HG03060 (cell line): ENCODE results near the gene GBGT1.

Source experiments
- ATAC-seq: cut with Tn5 transposase; IDR thresholded peaks from one replicate; pipeline ENCODE4 v1.9.1; 2021; ENCODE audit warnings: low read depth, moderate number of reproducible peaks; ENCODE audit not compliant: unreplicated experiment

GBGT1 gene

GRCh38 chr9:133166392-133166791, 2.7 kb upstream of the GBGT1 start:
- ATAC-seq: no peak

- no peak for ATAC-seq
Observed at GRCh38 chr9:133165452-133165730, 1.7 kb upstream of the GBGT1 start.

GRCh38 chr9:133164191-133164590, 477 bp upstream of the GBGT1 start:
- no peak for ATAC-seq

- ATAC-seq: no peak
Observed at GRCh38 chr9:133162861-133163503, 732 bp downstream of the GBGT1 start.

- ATAC-seq: no peak
Observed at GRCh38 chr9:133161547-133161950, 2.2 kb downstream of the GBGT1 start.

- ATAC-seq: no peak
Observed at GRCh38 chr9:133160742-133161546, 2.8 kb downstream of the GBGT1 start.

- no peak for ATAC-seq
Observed at GRCh38 chr9:133158695-133159094, 5.0 kb downstream of the GBGT1 start.

GRCh38 chr9:133155156-133155555, 8.6 kb downstream of the GBGT1 start:
- no peak for ATAC-seq

- ATAC-seq: no peak
Observed at GRCh38 chr9:133154097-133154989, 9.4 kb downstream of the GBGT1 start.

- ATAC-seq: no peak
Observed at GRCh38 chr9:133153227-133154096, 10.3 kb downstream of the GBGT1 start.

- no peak for ATAC-seq
Observed at GRCh38 chr9:133151601-133152525, 11.9 kb downstream of the GBGT1 start.

GRCh38 chr9:133151041-133151440, 12.7 kb downstream of the GBGT1 start:
- ATAC-seq: no peak

GRCh38 chr9:133149130-133150015, 14.3 kb downstream of the GBGT1 start:
- peak; percentile 49 for ATAC-seq

GRCh38 chr9:133148199-133149129, 15.2 kb downstream of the GBGT1 start:
- ATAC-seq: no peak

- ATAC-seq: no peak
Observed at GRCh38 chr9:133147412-133148198, 16.1 kb downstream of the GBGT1 start.

- no peak for ATAC-seq
Observed at GRCh38 chr9:133146746-133147411, 16.8 kb downstream of the GBGT1 start.
